ENCODE data around the gene TRIM49D1. TPM values are rescaled to one million over a fixed set of nuclear protein-coding genes. Genes with fewer than 3 reads are reported as not detected.
"Not testable (repeated sequence)": the region's sequence is repeated elsewhere in the genome, so short reads cannot be mapped to it uniquely, and the experiment has no call there.

TRIM49D1 gene
- not detected for total RNA-seq
- total RNA-seq (2013) = not detected
- 0 reads per million in 29 experiments for total RNA-seq

GRCh38 chr11:89922195-89922660 is at the start of gene TRIM49D1:
Gene TRIM49D1, minus strand, starts transcription at chr11:89922245. Its CDS starts 4,535 bp downstream, at chr11:89917710.
- Histone ChIP-seq H3K4me3 (ENCODE audit: control insufficient read depth in 1 of 2, extremely low read depth in 1 of 2, low read length in 1 of 2) (no peak within 1 kb of the TSS), H3K27ac (ENCODE audit: low read length) (no peak within 1 kb of the TSS), H3K4me1 (ENCODE audit: control insufficient read depth in 1 of 2, extremely low read depth in 1 of 2, insufficient read depth in 2 of 2, low read length in 2 of 2) (no peaks in the 10 kb centered on the region), H3K36me3 (ENCODE audit: control insufficient read depth in 2 of 2, extremely low read depth in 1 of 2, insufficient read depth in 1 of 2, low read length in 1 of 2) (no peaks in the 10 kb centered on the region), H3K27me3 (replicated peaks in 1 of 2; ENCODE audit: control insufficient read depth in 2 of 2, extremely low read depth in 1 of 2, insufficient read depth in 2 of 2, low read length in 1 of 2) (no peaks in the 10 kb centered on the region), H3K9me3 (no peaks in the 10 kb centered on the region)
- ATAC-seq (replicated peaks in 1 of 4) (no peak), DNase-seq (no peak)
- Mint-ChIP-seq H3K4me3 (no peak within 1 kb of the TSS), H3K9me3 (no peaks in the 10 kb centered on the region), H3K36me3 (no peaks in the 10 kb centered on the region), H3K4me1 (no peaks in the 10 kb centered on the region), H3K27me3 (peaks cover 0 to 3% of the 10 kb centered on the region in 2 donors), H3K27ac (no peak within 1 kb of the TSS)
- 60% methylated on average over 1 of the region's 3 CpGs for WGBS (ENCODE audit: insufficient coverage)
- ChIA-PET POLR2A (no interaction called here), CTCF (no interaction called here)

- H3K27ac ChIP-seq (ENCODE audit: low read length); H3K9me3 ChIP-seq; H3K27ac Mint-ChIP-seq; H3K36me3 ChIP-seq (ENCODE audit: control insufficient read depth in 2 of 2, extremely low read depth in 1 of 2, insufficient read depth in 1 of 2, low read length in 1 of 2); H3K36me3 Mint-ChIP-seq; DNase-seq; H3K4me3 Mint-ChIP-seq; CTCF ChIA-PET; H3K4me3 ChIP-seq (ENCODE audit: control insufficient read depth in 1 of 2, extremely low read depth in 1 of 2, low read length in 1 of 2); POLR2A ChIA-PET; H3K4me1 ChIP-seq (ENCODE audit: control insufficient read depth in 1 of 2, extremely low read depth in 1 of 2, insufficient read depth in 2 of 2, low read length in 2 of 2); H3K27me3 ChIP-seq (replicated peaks in 1 of 2; ENCODE audit: control insufficient read depth in 2 of 2, extremely low read depth in 1 of 2, insufficient read depth in 2 of 2, low read length in 1 of 2); H3K4me1 Mint-ChIP-seq; ATAC-seq (replicated peaks in 1 of 4); H3K27me3 Mint-ChIP-seq; H3K9me3 Mint-ChIP-seq: not testable (repeated sequence)
- WGBS (ENCODE audit: insufficient coverage) = no CpG with 5 or more reads among the region's 4 CpGs
These were observed 43.7 kb upstream of the TRIM49D1 start, which contains the start of gene TRIM64 for GRCh38 chr11:89965737-89966136. Gene TRIM64, plus strand, starts transcription at chr11:89966037. Its CDS starts 2,467 bp downstream, at chr11:89968504.

GRCh38 chr11:89960833-89961232 is 38.8 kb upstream of the TRIM49D1 start:
- H3K27me3 Mint-ChIP-seq; CTCF ChIA-PET; DNase-seq; H3K4me1 ChIP-seq (ENCODE audit: control insufficient read depth in 1 of 2, extremely low read depth in 1 of 2, insufficient read depth in 2 of 2, low read length in 2 of 2); H3K4me3 ChIP-seq (ENCODE audit: control insufficient read depth in 1 of 2, extremely low read depth in 1 of 2, low read length in 1 of 2); POLR2A ChIA-PET; H3K4me1 Mint-ChIP-seq; H3K27ac ChIP-seq (ENCODE audit: low read length); H3K27me3 ChIP-seq (replicated peaks in 1 of 2; ENCODE audit: control insufficient read depth in 2 of 2, extremely low read depth in 1 of 2, insufficient read depth in 2 of 2, low read length in 1 of 2); H3K9me3 Mint-ChIP-seq; ATAC-seq (replicated peaks in 1 of 4); H3K9me3 ChIP-seq; H3K4me3 Mint-ChIP-seq; H3K36me3 Mint-ChIP-seq; H3K36me3 ChIP-seq (ENCODE audit: control insufficient read depth in 2 of 2, extremely low read depth in 1 of 2, insufficient read depth in 1 of 2, low read length in 1 of 2); H3K27ac Mint-ChIP-seq: not testable (repeated sequence)
- WGBS (ENCODE audit: insufficient coverage) = no CpG with 5 or more reads among the region's 6 CpGs

GRCh38 chr11:89923764-89924163 is 1.7 kb upstream of the TRIM49D1 start, which contains the start of gene TRIM49D2:
Gene TRIM49D2, plus strand, starts transcription at chr11:89924064. Its CDS starts 2,698 bp downstream, at chr11:89926762.
- H3K4me3 Mint-ChIP-seq; CTCF ChIA-PET; H3K27me3 ChIP-seq (replicated peaks in 1 of 2; ENCODE audit: control insufficient read depth in 2 of 2, extremely low read depth in 1 of 2, insufficient read depth in 2 of 2, low read length in 1 of 2); H3K36me3 ChIP-seq (ENCODE audit: control insufficient read depth in 2 of 2, extremely low read depth in 1 of 2, insufficient read depth in 1 of 2, low read length in 1 of 2); H3K4me3 ChIP-seq (ENCODE audit: control insufficient read depth in 1 of 2, extremely low read depth in 1 of 2, low read length in 1 of 2); POLR2A ChIA-PET; H3K9me3 Mint-ChIP-seq; ATAC-seq (replicated peaks in 1 of 4); H3K4me1 Mint-ChIP-seq; H3K27ac Mint-ChIP-seq; DNase-seq; H3K27me3 Mint-ChIP-seq; H3K36me3 Mint-ChIP-seq; H3K9me3 ChIP-seq; H3K4me1 ChIP-seq (ENCODE audit: control insufficient read depth in 1 of 2, extremely low read depth in 1 of 2, insufficient read depth in 2 of 2, low read length in 2 of 2); H3K27ac ChIP-seq (ENCODE audit: low read length): not testable (repeated sequence)
- WGBS (ENCODE audit: insufficient coverage) = no CpG with 5 or more reads among the region's 6 CpGs

GRCh38 chr11:89900809-89901208 is 21.2 kb downstream of the TRIM49D1 start:
- H3K36me3 ChIP-seq (ENCODE audit: control insufficient read depth in 2 of 2, extremely low read depth in 1 of 2, insufficient read depth in 1 of 2, low read length in 1 of 2); H3K27ac Mint-ChIP-seq; H3K36me3 Mint-ChIP-seq; H3K4me3 Mint-ChIP-seq; ATAC-seq (replicated peaks in 1 of 4); H3K9me3 Mint-ChIP-seq; H3K9me3 ChIP-seq; H3K27me3 Mint-ChIP-seq; H3K27me3 ChIP-seq (replicated peaks in 1 of 2; ENCODE audit: control insufficient read depth in 2 of 2, extremely low read depth in 1 of 2, insufficient read depth in 2 of 2, low read length in 1 of 2); H3K27ac ChIP-seq (ENCODE audit: low read length); CTCF ChIA-PET; POLR2A ChIA-PET; H3K4me1 ChIP-seq (ENCODE audit: control insufficient read depth in 1 of 2, extremely low read depth in 1 of 2, insufficient read depth in 2 of 2, low read length in 2 of 2); H3K4me3 ChIP-seq (ENCODE audit: control insufficient read depth in 1 of 2, extremely low read depth in 1 of 2, low read length in 1 of 2); DNase-seq; H3K4me1 Mint-ChIP-seq: not testable (repeated sequence)
- WGBS (ENCODE audit: insufficient coverage) = no CpG with 5 or more reads among the region's 14 CpGs

GRCh38 chr11:89893245-89893644 is 28.8 kb downstream of the TRIM49D1 start:
- H3K27me3 ChIP-seq (replicated peaks in 1 of 2; ENCODE audit: control insufficient read depth in 2 of 2, extremely low read depth in 1 of 2, insufficient read depth in 2 of 2, low read length in 1 of 2); CTCF ChIA-PET; ATAC-seq (replicated peaks in 1 of 4); H3K27me3 Mint-ChIP-seq; H3K36me3 Mint-ChIP-seq; POLR2A ChIA-PET; H3K4me1 ChIP-seq (ENCODE audit: control insufficient read depth in 1 of 2, extremely low read depth in 1 of 2, insufficient read depth in 2 of 2, low read length in 2 of 2); H3K9me3 ChIP-seq; DNase-seq; H3K4me3 ChIP-seq (ENCODE audit: control insufficient read depth in 1 of 2, extremely low read depth in 1 of 2, low read length in 1 of 2); H3K4me1 Mint-ChIP-seq; H3K36me3 ChIP-seq (ENCODE audit: control insufficient read depth in 2 of 2, extremely low read depth in 1 of 2, insufficient read depth in 1 of 2, low read length in 1 of 2); H3K27ac ChIP-seq (ENCODE audit: low read length); H3K4me3 Mint-ChIP-seq; H3K9me3 Mint-ChIP-seq; H3K27ac Mint-ChIP-seq: not testable (repeated sequence)
- WGBS (ENCODE audit: insufficient coverage) = no CpG with 5 or more reads among the region's 3 CpGs

GRCh38 chr11:89877511-89877910 is 44.5 kb downstream of the TRIM49D1 start:
- H3K4me1 ChIP-seq (ENCODE audit: control insufficient read depth in 1 of 2, extremely low read depth in 1 of 2, insufficient read depth in 2 of 2, low read length in 2 of 2); H3K9me3 Mint-ChIP-seq; H3K27ac Mint-ChIP-seq; H3K4me3 ChIP-seq (ENCODE audit: control insufficient read depth in 1 of 2, extremely low read depth in 1 of 2, low read length in 1 of 2); H3K27ac ChIP-seq (ENCODE audit: low read length); ATAC-seq (replicated peaks in 1 of 4); H3K9me3 ChIP-seq; H3K36me3 Mint-ChIP-seq; POLR2A ChIA-PET; DNase-seq; CTCF ChIA-PET; H3K4me3 Mint-ChIP-seq; H3K27me3 ChIP-seq (replicated peaks in 1 of 2; ENCODE audit: control insufficient read depth in 2 of 2, extremely low read depth in 1 of 2, insufficient read depth in 2 of 2, low read length in 1 of 2); H3K27me3 Mint-ChIP-seq; H3K36me3 ChIP-seq (ENCODE audit: control insufficient read depth in 2 of 2, extremely low read depth in 1 of 2, insufficient read depth in 1 of 2, low read length in 1 of 2); H3K4me1 Mint-ChIP-seq: not testable (repeated sequence)
- WGBS (ENCODE audit: insufficient coverage) = no CpG with 5 or more reads among the region's 6 CpGs

All from T-cell (primary cell).